ENCODE results near the gene GUCY1A1. TPM values are rescaled to one million over a fixed set of nuclear protein-coding genes. Genes with fewer than 3 reads are reported as not detected.

The GUCY1A1 gene
- total RNA-seq (2022) (0.34 TPM in 1 of 2 replicates, not detected in the other), Bru-seq, nascent RNA (percentile 22 among the genes with signal in this experiment), BruChase-seq, experiment 1, labeled RNA remaining after a 6-hour chase (percentile 17 among the genes with signal in this experiment), BruChase-seq, experiment 2, labeled RNA remaining after a 2-hour chase (percentile 16 among the genes with signal in this experiment)
- long read RNA-seq = 0 reads

- H3K27me3 Mint-ChIP-seq (ENCODE audit: insufficient read depth, unreplicated experiment) = no peaks in the 10 kb centered on the region
- DNase-seq (ENCODE audit: unreplicated experiment) = no peak
- BruUV-seq (replicated peaks) = no TSS peak
- H3K27ac Mint-ChIP-seq (ENCODE audit: low read depth, unreplicated experiment) = no peak within 1 kb of the TSS
- ChIA-PET CTCF (interaction anchor here (0.7 kb wide), 1 partner anchor 187 kb away, joined by 5 read pairs; no protein-coding TSS in a partner anchor), POLR2A (interaction anchor here (0.8 kb wide), 1 partner anchor 9 kb away, joined by 3 read pairs; no protein-coding TSS in a partner anchor)
- TF ChIP-seq, protein P1, sequence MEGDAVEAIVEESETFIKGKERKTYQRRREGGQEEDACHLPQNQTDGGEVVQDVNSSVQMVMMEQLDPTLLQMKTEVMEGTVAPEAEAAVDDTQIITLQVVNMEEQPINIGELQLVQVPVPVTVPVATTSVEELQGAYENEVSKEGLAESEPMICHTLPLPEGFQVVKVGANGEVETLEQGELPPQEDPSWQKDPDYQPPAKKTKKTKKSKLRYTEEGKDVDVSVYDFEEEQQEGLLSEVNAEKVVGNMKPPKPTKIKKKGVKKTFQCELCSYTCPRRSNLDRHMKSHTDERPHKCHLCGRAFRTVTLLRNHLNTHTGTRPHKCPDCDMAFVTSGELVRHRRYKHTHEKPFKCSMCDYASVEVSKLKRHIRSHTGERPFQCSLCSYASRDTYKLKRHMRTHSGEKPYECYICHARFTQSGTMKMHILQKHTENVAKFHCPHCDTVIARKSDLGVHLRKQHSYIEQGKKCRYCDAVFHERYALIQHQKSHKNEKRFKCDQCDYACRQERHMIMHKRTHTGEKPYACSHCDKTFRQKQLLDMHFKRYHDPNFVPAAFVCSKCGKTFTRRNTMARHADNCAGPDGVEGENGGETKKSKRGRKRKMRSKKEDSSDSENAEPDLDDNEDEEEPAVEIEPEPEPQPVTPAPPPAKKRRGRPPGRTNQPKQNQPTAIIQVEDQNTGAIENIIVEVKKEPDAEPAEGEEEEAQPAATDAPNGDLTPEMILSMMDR (IDR thresholded peaks at IDR 0.05; ENCODE audit: unreplicated experiment) = no peak
- no peaks in the 10 kb centered on the region for H3K9me3 Mint-ChIP-seq (ENCODE audit: unreplicated experiment)
- peak within 1 kb of the TSS; percentile 70 for H3K4me3 Mint-ChIP-seq (ENCODE audit: unreplicated experiment)
- H3K4me1 Mint-ChIP-seq (ENCODE audit: insufficient read depth, unreplicated experiment) = peaks cover 6% of the 10 kb centered on the region
- no peaks in the 10 kb centered on the region for H3K36me3 Mint-ChIP-seq (ENCODE audit: insufficient read depth, unreplicated experiment)
- intact Hi-C loops (cut with micrococcal nuclease) = no loop called here
These were observed at the start of gene GUCY1A1 for GRCh38 chr4:155666344-155667221. TSS of gene GUCY1A1 (plus strand) at chr4:155666848. CDS start at chr4:155696868, 30,020 bp downstream.

DNA sequence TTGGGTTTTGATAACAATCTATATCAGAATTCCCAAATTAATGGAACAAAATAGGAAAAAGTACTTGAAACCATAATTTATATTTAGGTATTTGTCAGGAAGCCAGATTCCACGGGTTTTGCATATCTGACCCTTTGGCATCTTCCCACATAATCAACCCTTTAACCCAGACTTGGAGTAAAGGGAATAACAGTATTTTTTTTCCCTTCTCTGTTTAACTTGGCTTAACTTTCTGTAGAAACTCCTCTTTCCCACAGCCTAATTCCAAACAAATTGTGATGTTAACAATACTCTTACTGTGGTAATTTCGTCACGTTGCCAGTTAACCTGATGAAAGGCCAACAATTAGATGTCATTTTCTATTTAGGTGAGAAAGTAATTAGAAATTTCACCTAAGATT is 49.4 kb upstream of the GUCY1A1 start:
- intact Hi-C loops (cut with micrococcal nuclease) = no loop called here
- DNase-seq (ENCODE audit: unreplicated experiment) = no peak
- no peaks in the 10 kb centered on the region for H3K9me3 Mint-ChIP-seq (ENCODE audit: unreplicated experiment)
- ChIA-PET POLR2A (no interaction called here), CTCF (no interaction called here)
- TF ChIP-seq, protein P1 (IDR thresholded peaks at IDR 0.05; ENCODE audit: unreplicated experiment) = no peak
- H3K27me3 Mint-ChIP-seq (ENCODE audit: insufficient read depth, unreplicated experiment) = no peaks in the 10 kb centered on the region
- no peaks in the 10 kb centered on the region for H3K4me1 Mint-ChIP-seq (ENCODE audit: insufficient read depth, unreplicated experiment)
- no peak overlapping the region for H3K27ac Mint-ChIP-seq (ENCODE audit: low read depth, unreplicated experiment)
- H3K36me3 Mint-ChIP-seq (ENCODE audit: insufficient read depth, unreplicated experiment) = no peaks in the 10 kb centered on the region
- no peak overlapping the region for H3K4me3 Mint-ChIP-seq (ENCODE audit: unreplicated experiment)
- BruUV-seq (replicated peaks) = no TSS peak

GRCh38 chr4:155618183-155618838 is 48.3 kb upstream of the GUCY1A1 start:
- intact Hi-C loops (cut with micrococcal nuclease) = no loop called here
- no peak for DNase-seq (ENCODE audit: unreplicated experiment)
- H3K36me3 Mint-ChIP-seq (ENCODE audit: insufficient read depth, unreplicated experiment) = no peaks in the 10 kb centered on the region
- no peaks in the 10 kb centered on the region for H3K27me3 Mint-ChIP-seq (ENCODE audit: insufficient read depth, unreplicated experiment)
- H3K4me3 Mint-ChIP-seq (ENCODE audit: unreplicated experiment) = no peak overlapping the region
- CTCF ChIA-PET = interaction anchor here (0.6 kb wide), 2 partner anchors 109 to 332 kb away, joined by 3 read pairs; no protein-coding TSS in a partner anchor
- no peak overlapping the region for H3K27ac Mint-ChIP-seq (ENCODE audit: low read depth, unreplicated experiment)
- no peaks in the 10 kb centered on the region for H3K4me1 Mint-ChIP-seq (ENCODE audit: insufficient read depth, unreplicated experiment)
- POLR2A ChIA-PET = no interaction called here
- TF ChIP-seq, protein P1 (IDR thresholded peaks at IDR 0.05; ENCODE audit: unreplicated experiment) = no peak
- H3K9me3 Mint-ChIP-seq (ENCODE audit: unreplicated experiment) = no peaks in the 10 kb centered on the region
- BruUV-seq (replicated peaks) = no TSS peak

GRCh38 chr4:155620637-155621036 is 46.0 kb upstream of the GUCY1A1 start:
- ChIA-PET POLR2A (no interaction called here), CTCF (interaction anchor here (0.6 kb wide), 1 partner anchor 42 kb away, joined by 5 read pairs; no protein-coding TSS in a partner anchor)
- Mint-ChIP-seq H3K27me3 (ENCODE audit: insufficient read depth, unreplicated experiment) (no peaks in the 10 kb centered on the region), H3K4me1 (ENCODE audit: insufficient read depth, unreplicated experiment) (no peaks in the 10 kb centered on the region), H3K36me3 (ENCODE audit: insufficient read depth, unreplicated experiment) (no peaks in the 10 kb centered on the region), H3K9me3 (ENCODE audit: unreplicated experiment) (no peaks in the 10 kb centered on the region), H3K27ac (ENCODE audit: low read depth, unreplicated experiment) (no peak overlapping the region), H3K4me3 (ENCODE audit: unreplicated experiment) (no peak overlapping the region)
- TF ChIP-seq, protein P1 (IDR thresholded peaks at IDR 0.05; ENCODE audit: unreplicated experiment) = no peak
- intact Hi-C loops (cut with micrococcal nuclease) = no loop called here
- BruUV-seq (replicated peaks) = no TSS peak
- DNase-seq (ENCODE audit: unreplicated experiment) = no peak
